ENCODE measurements around the gene DNASE1L2.

DNASE1L2 gene

GRCh38 chr16:2236337-2237101, at the start of gene DNASE1L2:
DNASE1L2 (plus strand) TSS chr16:2236444; CDS start chr16:2236817, 373 bp downstream.
- ATAC-seq (ENCODE audit: low read depth) (peak; percentile 70), DNase-seq (ENCODE audit: low spot score) (no peak)
- Histone ChIP-seq H3K4me1 (ENCODE audit: insufficient read depth, poor library complexity, severe bottlenecking) (no peaks in the 10 kb centered on the region), H3K36me3 (ENCODE audit: low read depth) (peaks cover 12% of the 10 kb centered on the region), H3K9me3 (ENCODE audit: severe bottlenecking) (no peaks in the 10 kb centered on the region), H3K27ac (ENCODE audit: poor library complexity, severe bottlenecking) (no peak within 1 kb of the TSS), H3K27me3 (ENCODE audit: insufficient read depth, poor library complexity, severe bottlenecking) (peaks cover 21% of the 10 kb centered on the region), H3K4me3 (ENCODE audit: severe bottlenecking) (no peak within 1 kb of the TSS)
- no peak for TF ChIP-seq CTCF (IDR thresholded peaks at IDR 0.05; ENCODE audit: poor library complexity, severe bottlenecking)

- Histone ChIP-seq H3K4me3 (ENCODE audit: severe bottlenecking) (no peak overlapping the region), H3K36me3 (ENCODE audit: low read depth) (no peaks in the 10 kb centered on the region), H3K4me1 (ENCODE audit: insufficient read depth, poor library complexity, severe bottlenecking) (no peaks in the 10 kb centered on the region), H3K27ac (ENCODE audit: poor library complexity, severe bottlenecking) (no peak overlapping the region), H3K9me3 (ENCODE audit: severe bottlenecking) (no peaks in the 10 kb centered on the region), H3K27me3 (ENCODE audit: insufficient read depth, poor library complexity, severe bottlenecking) (no peaks in the 10 kb centered on the region)
- DNase-seq (ENCODE audit: low spot score) (no peak), ATAC-seq (ENCODE audit: low read depth) (no peak)
- no peak for TF ChIP-seq CTCF (IDR thresholded peaks at IDR 0.05; ENCODE audit: poor library complexity, severe bottlenecking)
Measured at GRCh38 chr16:2186505-2186904, 49.7 kb upstream of the DNASE1L2 start.

GRCh38 chr16:2187212-2187611, 49.0 kb upstream of the DNASE1L2 start:
- no peaks in the 10 kb centered on the region for H3K36me3 ChIP-seq (ENCODE audit: low read depth)
- H3K4me3 ChIP-seq (ENCODE audit: severe bottlenecking): no peak overlapping the region
- no peaks in the 10 kb centered on the region for H3K4me1 ChIP-seq (ENCODE audit: insufficient read depth, poor library complexity, severe bottlenecking)
- H3K27ac ChIP-seq (ENCODE audit: poor library complexity, severe bottlenecking): no peak overlapping the region
- TF ChIP-seq CTCF (IDR thresholded peaks at IDR 0.05; ENCODE audit: poor library complexity, severe bottlenecking): no peak
- DNase-seq (ENCODE audit: low spot score) (no peak), ATAC-seq (ENCODE audit: low read depth) (no peak)
- H3K27me3 ChIP-seq (ENCODE audit: insufficient read depth, poor library complexity, severe bottlenecking): no peaks in the 10 kb centered on the region
- H3K9me3 ChIP-seq (ENCODE audit: severe bottlenecking): no peaks in the 10 kb centered on the region

GRCh38 chr16:2188395-2188794, 47.8 kb upstream of the DNASE1L2 start:
- no peak overlapping the region for H3K4me3 ChIP-seq (ENCODE audit: severe bottlenecking)
- no peak overlapping the region for H3K27ac ChIP-seq (ENCODE audit: poor library complexity, severe bottlenecking)
- no peak for TF ChIP-seq CTCF (IDR thresholded peaks at IDR 0.05; ENCODE audit: poor library complexity, severe bottlenecking)
- H3K9me3 ChIP-seq (ENCODE audit: severe bottlenecking): no peaks in the 10 kb centered on the region
- ATAC-seq (ENCODE audit: low read depth) (no peak), DNase-seq (ENCODE audit: low spot score) (no peak)
- no peaks in the 10 kb centered on the region for H3K4me1 ChIP-seq (ENCODE audit: insufficient read depth, poor library complexity, severe bottlenecking)
- H3K27me3 ChIP-seq (ENCODE audit: insufficient read depth, poor library complexity, severe bottlenecking): no peaks in the 10 kb centered on the region
- no peaks in the 10 kb centered on the region for H3K36me3 ChIP-seq (ENCODE audit: low read depth)

GRCh38 chr16:2189252-2189893, 46.9 kb upstream of the DNASE1L2 start:
- H3K36me3 ChIP-seq (ENCODE audit: low read depth): no peaks in the 10 kb centered on the region
- no peaks in the 10 kb centered on the region for H3K27me3 ChIP-seq (ENCODE audit: insufficient read depth, poor library complexity, severe bottlenecking)
- H3K9me3 ChIP-seq (ENCODE audit: severe bottlenecking): no peaks in the 10 kb centered on the region
- DNase-seq (ENCODE audit: low spot score) (no peak), ATAC-seq (ENCODE audit: low read depth) (no peak)
- no peaks in the 10 kb centered on the region for H3K4me1 ChIP-seq (ENCODE audit: insufficient read depth, poor library complexity, severe bottlenecking)
- no peak overlapping the region for H3K27ac ChIP-seq (ENCODE audit: poor library complexity, severe bottlenecking)
- TF ChIP-seq CTCF (IDR thresholded peaks at IDR 0.05; ENCODE audit: poor library complexity, severe bottlenecking): no peak
- no peak overlapping the region for H3K4me3 ChIP-seq (ENCODE audit: severe bottlenecking)
